OCI-LY7 (cell line): Measurements from ENCODE around the gene CRYBA1.

Experiments
- EZH2phosphoT487 ChIP-seq: fragments of 200-600 bp; sonication (generic); IDR thresholded peaks from 2 replicates; pipeline ENCODE4 v1.6.1; 2018; ENCODE audit warnings: low read depth, borderline replicate concordance, mild to moderate bottlenecking, mixed run types, antibody characterized with exemption, low read length, moderate library complexity, mixed read lengths
- TF ChIP-seq, protein P1 (sequence below): fragments of 200-600 bp; sonication (generic); conservative IDR thresholded peaks from 2 replicates; pipeline ENCODE4 v1.5.1; 2014; ENCODE audit warnings: mild to moderate bottlenecking, antibody characterized with exemption, low read length, moderate library complexity, mixed read lengths

DNA sequence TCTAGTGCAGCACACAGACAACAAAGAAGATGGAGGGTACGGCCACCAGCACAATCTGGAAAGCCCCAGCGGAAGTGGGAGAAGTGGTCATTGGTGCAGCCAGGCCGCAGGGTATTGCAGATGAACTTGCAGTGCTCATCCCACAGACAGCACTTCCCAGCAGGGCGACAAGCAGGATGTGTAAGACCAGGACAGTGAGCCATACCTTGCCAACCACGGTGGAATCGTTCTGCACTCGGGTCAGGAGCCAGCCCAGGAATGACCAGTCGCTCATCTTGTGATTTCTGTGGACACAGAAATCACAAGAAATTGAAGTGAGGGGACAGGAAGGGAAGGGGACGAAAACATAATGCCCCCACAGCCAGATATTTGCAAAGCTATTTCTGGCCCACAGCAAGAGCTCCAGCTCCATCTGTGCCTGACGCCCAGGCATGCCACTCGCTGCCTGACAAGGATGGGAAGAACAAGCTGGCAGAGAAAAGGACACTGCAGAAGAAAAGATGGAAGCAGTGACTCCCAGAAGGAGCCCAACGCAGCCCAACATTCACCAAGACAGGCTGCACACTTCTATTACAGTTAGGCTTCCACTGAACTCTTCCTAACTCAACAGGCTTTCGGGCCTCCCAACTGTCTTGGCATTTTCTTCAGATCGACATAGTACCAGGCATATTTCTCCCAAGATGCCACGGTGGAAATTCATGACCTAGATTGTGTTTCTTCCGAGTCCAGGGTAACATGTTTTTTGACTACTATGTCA, 49.0 kb upstream of the CRYBA1 start:
- no peak for TF ChIP-seq EZH2phosphoT487
- TF ChIP-seq, protein P1, sequence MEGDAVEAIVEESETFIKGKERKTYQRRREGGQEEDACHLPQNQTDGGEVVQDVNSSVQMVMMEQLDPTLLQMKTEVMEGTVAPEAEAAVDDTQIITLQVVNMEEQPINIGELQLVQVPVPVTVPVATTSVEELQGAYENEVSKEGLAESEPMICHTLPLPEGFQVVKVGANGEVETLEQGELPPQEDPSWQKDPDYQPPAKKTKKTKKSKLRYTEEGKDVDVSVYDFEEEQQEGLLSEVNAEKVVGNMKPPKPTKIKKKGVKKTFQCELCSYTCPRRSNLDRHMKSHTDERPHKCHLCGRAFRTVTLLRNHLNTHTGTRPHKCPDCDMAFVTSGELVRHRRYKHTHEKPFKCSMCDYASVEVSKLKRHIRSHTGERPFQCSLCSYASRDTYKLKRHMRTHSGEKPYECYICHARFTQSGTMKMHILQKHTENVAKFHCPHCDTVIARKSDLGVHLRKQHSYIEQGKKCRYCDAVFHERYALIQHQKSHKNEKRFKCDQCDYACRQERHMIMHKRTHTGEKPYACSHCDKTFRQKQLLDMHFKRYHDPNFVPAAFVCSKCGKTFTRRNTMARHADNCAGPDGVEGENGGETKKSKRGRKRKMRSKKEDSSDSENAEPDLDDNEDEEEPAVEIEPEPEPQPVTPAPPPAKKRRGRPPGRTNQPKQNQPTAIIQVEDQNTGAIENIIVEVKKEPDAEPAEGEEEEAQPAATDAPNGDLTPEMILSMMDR: no peak
